Measurements from ENCODE around the gene SLC37A1.

SLC37A1 gene

GRCh38 chr21:42513151-42513984 is at the start of gene SLC37A1:
Gene SLC37A1 (plus strand): TSS chr21:42513852. CDS start chr21:42518455, 4,603 bp downstream.
- TF ChIP-seq CTCF (conservative IDR thresholded peaks at IDR 0.05; ENCODE audit: low read depth, low read length): no peak
- peak within 1 kb of the TSS; percentile 62 for H3K4me3 ChIP-seq (ENCODE audit: low read length)
- no peak for DNase-seq (ENCODE audit: low read depth)

- no peak for DNase-seq (ENCODE audit: low read depth)
- no peak for TF ChIP-seq CTCF (conservative IDR thresholded peaks at IDR 0.05; ENCODE audit: low read depth, low read length)
- H3K4me3 ChIP-seq (ENCODE audit: low read length): no peak overlapping the region
Observed at GRCh38 chr21:42463861-42464515, 49.7 kb upstream of the SLC37A1 start.

GRCh38 chr21:42465008-42465802 is 48.4 kb upstream of the SLC37A1 start:
- no peak for TF ChIP-seq CTCF (conservative IDR thresholded peaks at IDR 0.05; ENCODE audit: low read depth, low read length)
- H3K4me3 ChIP-seq (ENCODE audit: low read length): no peak overlapping the region
- DNase-seq (ENCODE audit: low read depth): no peak

GRCh38 chr21:42465803-42466127 is 47.9 kb upstream of the SLC37A1 start:
- no peak for TF ChIP-seq CTCF (conservative IDR thresholded peaks at IDR 0.05; ENCODE audit: low read depth, low read length)
- DNase-seq (ENCODE audit: low read depth): no peak

GRCh38 chr21:42466700-42467099 is 47.0 kb upstream of the SLC37A1 start:
- no peak overlapping the region for H3K4me3 ChIP-seq (ENCODE audit: low read length)
- no peak for TF ChIP-seq CTCF (conservative IDR thresholded peaks at IDR 0.05; ENCODE audit: low read depth, low read length)
- DNase-seq (ENCODE audit: low read depth): no peak

More at GRCh38 chr21:42465803-42466127, 47.9 kb upstream of the SLC37A1 start:
- H3K4me3 ChIP-seq (ENCODE audit: low read length): no peak overlapping the region

- no peak overlapping the region for H3K4me3 ChIP-seq (ENCODE audit: low read length)
Observed at GRCh38 chr21:42467140-42467983, 46.3 kb upstream of the SLC37A1 start.

More at GRCh38 chr21:42467140-42467983, 46.3 kb upstream of the SLC37A1 start:
- DNase-seq (ENCODE audit: low read depth): no peak
- peak; percentile 20 for TF ChIP-seq CTCF (conservative IDR thresholded peaks at IDR 0.05; ENCODE audit: low read depth, low read length)

Data from retinal pigment epithelial cell (primary cell).